PFSK-1 (cell line): ENCODE results near the gene STK39.

Experiments
- POLR2AphosphoS5 ChIP-seq: IDR thresholded peaks from 2 replicates; pipeline ENCODE4 v1.6.1; 2012; ENCODE audit warnings: low read depth, mild to moderate bottlenecking, control low read depth, low read length, moderate library complexity
- TAF1 ChIP-seq: IDR thresholded peaks from 2 replicates; pipeline ENCODE4 v1.6.1; 2012; ENCODE audit warnings: low read length, control low read depth, borderline replicate concordance; ENCODE audit not compliant: insufficient read depth
- TF ChIP-seq, protein P1 (sequence below), 2 experiments: IDR thresholded peaks; 2 replicates each; pipeline versions ENCODE4 v1.6.1 to v1.8.0; 2011 to 2012; ENCODE audit warnings: low read depth in 2 of 2, low read length in 2 of 2, control low read depth in 1 of 2, inconsistent platforms in 1 of 2, mild to moderate bottlenecking in 1 of 2, moderate library complexity in 1 of 2; ENCODE audit not compliant: insufficient read depth in 1 of 2

- TF ChIP-seq, protein P1, sequence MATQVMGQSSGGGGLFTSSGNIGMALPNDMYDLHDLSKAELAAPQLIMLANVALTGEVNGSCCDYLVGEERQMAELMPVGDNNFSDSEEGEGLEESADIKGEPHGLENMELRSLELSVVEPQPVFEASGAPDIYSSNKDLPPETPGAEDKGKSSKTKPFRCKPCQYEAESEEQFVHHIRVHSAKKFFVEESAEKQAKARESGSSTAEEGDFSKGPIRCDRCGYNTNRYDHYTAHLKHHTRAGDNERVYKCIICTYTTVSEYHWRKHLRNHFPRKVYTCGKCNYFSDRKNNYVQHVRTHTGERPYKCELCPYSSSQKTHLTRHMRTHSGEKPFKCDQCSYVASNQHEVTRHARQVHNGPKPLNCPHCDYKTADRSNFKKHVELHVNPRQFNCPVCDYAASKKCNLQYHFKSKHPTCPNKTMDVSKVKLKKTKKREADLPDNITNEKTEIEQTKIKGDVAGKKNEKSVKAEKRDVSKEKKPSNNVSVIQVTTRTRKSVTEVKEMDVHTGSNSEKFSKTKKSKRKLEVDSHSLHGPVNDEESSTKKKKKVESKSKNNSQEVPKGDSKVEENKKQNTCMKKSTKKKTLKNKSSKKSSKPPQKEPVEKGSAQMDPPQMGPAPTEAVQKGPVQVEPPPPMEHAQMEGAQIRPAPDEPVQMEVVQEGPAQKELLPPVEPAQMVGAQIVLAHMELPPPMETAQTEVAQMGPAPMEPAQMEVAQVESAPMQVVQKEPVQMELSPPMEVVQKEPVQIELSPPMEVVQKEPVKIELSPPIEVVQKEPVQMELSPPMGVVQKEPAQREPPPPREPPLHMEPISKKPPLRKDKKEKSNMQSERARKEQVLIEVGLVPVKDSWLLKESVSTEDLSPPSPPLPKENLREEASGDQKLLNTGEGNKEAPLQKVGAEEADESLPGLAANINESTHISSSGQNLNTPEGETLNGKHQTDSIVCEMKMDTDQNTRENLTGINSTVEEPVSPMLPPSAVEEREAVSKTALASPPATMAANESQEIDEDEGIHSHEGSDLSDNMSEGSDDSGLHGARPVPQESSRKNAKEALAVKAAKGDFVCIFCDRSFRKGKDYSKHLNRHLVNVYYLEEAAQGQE (IDR thresholded peaks at IDR 0.05; ENCODE audit: insufficient read depth in 1 of 2, low read depth in 2 of 2, low read length in 2 of 2): no peak
- TF ChIP-seq POLR2AphosphoS5 (no peak), TAF1 (no peak)
Measured at GRCh38 chr2:167941604-167942003, 305.8 kb downstream of the STK39 start.
